ENCODE measurements around the gene KLF6. TPM values are rescaled to one million over a fixed set of nuclear protein-coding genes. Genes with fewer than 3 reads are reported as not detected.

Gene KLF6
- total and polyA plus RNA-seq, 7 experiments from 2014 or later: 142 to 1,870 (median 168) TPM

DNA sequence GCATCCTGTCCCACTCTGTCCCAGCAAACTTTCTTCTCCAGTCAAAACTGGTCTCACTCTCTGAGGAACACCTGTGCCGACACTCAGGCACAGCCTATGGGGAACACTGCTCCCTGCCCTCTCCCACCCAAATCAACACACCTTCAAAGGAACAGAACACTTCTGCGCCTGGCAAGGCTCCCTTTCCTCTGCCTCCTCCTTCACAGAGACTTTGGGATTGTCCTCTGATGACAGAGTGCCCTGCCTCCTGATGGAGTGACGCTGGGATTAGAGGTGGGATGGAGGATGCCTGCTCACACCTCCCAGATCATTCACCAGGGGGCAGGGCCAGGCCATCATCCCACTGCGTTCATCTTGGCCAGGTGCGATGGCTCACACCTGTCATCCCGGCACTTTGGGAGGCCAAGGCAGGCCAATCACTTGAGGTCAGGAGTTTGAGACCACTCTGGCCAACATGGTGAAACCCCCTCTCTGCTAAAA lies 26.5 kb downstream of the KLF6 start:
- ChIA-PET CTCF (no interaction called here), POLR2A (no interaction called here)
- Mint-ChIP-seq H3K4me3 (peak overlapping the region in 1 of 10 donors; percentile 82), H3K36me3 (peaks cover 0 to 25% (median 0%) of the 10 kb centered on the region in 5 donors), H3K27ac (peak overlapping the region in 3 of 9 donors; percentile 74 to 99 (median 92)), H3K4me1 (peaks cover 5 to 85% (median 24%) of the 10 kb centered on the region in 7 donors), H3K9me3 (peaks cover 0 to 7% (median 0%) of the 10 kb centered on the region in 11 donors), H3K27me3 (no peaks in the 10 kb centered on the region)
- Histone ChIP-seq H3K4me3 (ENCODE audit: low read length) (no peak overlapping the region), H3K9me3 (ENCODE audit: control insufficient read depth in 2 of 3, low read length in 3 of 3) (no peaks in the 10 kb centered on the region), H3K36me3 (ENCODE audit: control insufficient read depth in 2 of 3, insufficient read depth in 3 of 3, low read length in 3 of 3) (no peaks in the 10 kb centered on the region), H3K27me3 (ENCODE audit: control insufficient read depth in 2 of 2, insufficient read depth in 2 of 2, low read length in 2 of 2) (no peaks in the 10 kb centered on the region), H3K4me1 (ENCODE audit: control insufficient read depth in 2 of 2, insufficient read depth in 2 of 2, low read length in 2 of 2) (peaks cover 0 to 56% of the 10 kb centered on the region in 2 donors), H3K27ac (ENCODE audit: low read depth, low read length) (no peak overlapping the region)
- ATAC-seq: no peak
- intact Hi-C loops (cut with micrococcal nuclease): loop anchor here in 1 of 2 donors (1.0 to 5.0 kb wide), 8 partner anchors 19 to 521 kb away; no protein-coding TSS in a partner anchor
- no peak for DNase-seq

DNA sequence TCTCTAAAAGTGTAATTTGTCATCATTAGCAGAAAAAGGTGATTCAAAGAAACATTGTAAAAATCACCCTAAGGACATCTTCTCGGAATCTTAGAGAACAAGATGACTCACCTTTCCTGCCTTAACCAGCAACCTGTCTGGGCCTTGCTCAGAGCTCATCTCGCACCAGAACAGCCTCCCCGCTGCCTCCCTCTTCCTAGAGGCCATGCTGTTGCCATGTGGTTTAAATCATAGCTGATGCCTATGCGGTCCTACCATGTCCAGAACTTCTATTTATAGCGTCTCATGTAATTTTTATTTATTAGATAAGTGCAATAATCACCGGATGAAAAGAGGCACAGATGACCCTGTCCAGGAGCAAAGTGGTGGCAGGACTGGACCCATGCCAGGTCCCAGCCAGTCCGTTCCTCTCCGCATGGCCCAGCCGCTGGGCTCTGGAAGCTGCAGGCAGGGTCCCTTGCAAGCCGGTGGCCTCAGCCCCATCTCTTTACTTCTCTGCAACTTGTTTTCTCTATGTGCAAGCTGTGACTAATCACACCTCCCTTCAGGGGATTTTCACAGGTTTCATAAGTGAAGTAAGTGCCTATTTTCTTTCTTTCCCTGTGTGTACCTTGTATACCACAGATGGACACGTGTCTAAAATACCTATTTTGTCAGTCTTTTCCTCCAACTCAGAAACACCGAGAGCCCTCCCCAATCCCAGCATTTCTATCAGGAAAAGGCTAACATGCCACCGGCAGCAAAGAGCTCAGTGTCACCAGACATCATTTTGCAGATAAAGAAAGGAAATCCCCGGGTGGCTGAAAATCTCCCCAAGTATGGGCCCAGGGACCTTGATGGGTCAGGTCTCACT lies 27.1 kb downstream of the KLF6 start:
- intact Hi-C loops (cut with micrococcal nuclease): loop anchor here in 1 of 2 donors (1.0 to 5.0 kb wide), 10 partner anchors 7 to 521 kb away; no protein-coding TSS in a partner anchor
- Histone ChIP-seq H3K27ac (ENCODE audit: low read depth, low read length) (no peak overlapping the region), H3K9me3 (ENCODE audit: control insufficient read depth in 2 of 3, low read length in 3 of 3) (no peaks in the 10 kb centered on the region), H3K36me3 (ENCODE audit: control insufficient read depth in 2 of 3, insufficient read depth in 3 of 3, low read length in 3 of 3) (no peaks in the 10 kb centered on the region), H3K4me1 (ENCODE audit: control insufficient read depth in 2 of 2, insufficient read depth in 2 of 2, low read length in 2 of 2) (peaks cover 0 to 56% of the 10 kb centered on the region in 2 donors), H3K27me3 (ENCODE audit: control insufficient read depth in 2 of 2, insufficient read depth in 2 of 2, low read length in 2 of 2) (no peaks in the 10 kb centered on the region), H3K4me3 (ENCODE audit: low read length) (no peak overlapping the region)
- ChIA-PET POLR2A (interaction anchor here (0.6 kb wide), 1 partner anchor 387 kb away, joined by 3 read pairs; no protein-coding TSS in a partner anchor), CTCF (no interaction called here)
- peak overlapping the region in 4 of 9 donors; percentile 65 to 99 (median 83) for H3K27ac Mint-ChIP-seq
- ATAC-seq: peak; percentile 80
- peak in 1 of 9 donors; percentile 62 for DNase-seq
- no peaks in the 10 kb centered on the region for H3K27me3 Mint-ChIP-seq
- peak overlapping the region in 2 of 10 donors; percentile 56 to 82 for H3K4me3 Mint-ChIP-seq
- H3K36me3 Mint-ChIP-seq: peaks cover 0 to 25% (median 0%) of the 10 kb centered on the region in 5 donors
- peaks cover 0 to 7% (median 0%) of the 10 kb centered on the region in 11 donors for H3K9me3 Mint-ChIP-seq
- peaks cover 5 to 79% (median 24%) of the 10 kb centered on the region in 7 donors for H3K4me1 Mint-ChIP-seq

DNA sequence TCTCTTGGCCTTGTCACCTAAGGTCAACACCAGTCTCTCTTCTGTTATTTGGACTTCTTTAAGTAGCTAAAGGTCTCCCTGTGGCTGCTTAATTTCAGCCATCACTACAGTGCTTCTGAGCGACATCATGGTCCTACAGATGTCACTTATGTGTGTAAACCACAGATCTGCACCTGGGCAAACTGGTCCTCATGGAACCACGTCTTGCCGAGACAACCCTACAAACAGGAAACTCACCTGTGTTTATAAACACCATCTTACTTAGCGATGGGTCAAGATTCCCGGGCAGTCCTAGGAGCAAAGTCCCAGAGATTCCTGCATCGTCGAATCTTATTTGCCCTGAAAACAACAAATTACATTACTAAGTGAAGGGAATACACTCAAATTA lies 27.8 kb downstream of the KLF6 start:
- Mint-ChIP-seq H3K27ac (peak overlapping the region in 3 of 9 donors; percentile 74 to 99 (median 92)), H3K4me1 (peaks cover 5 to 75% (median 24%) of the 10 kb centered on the region in 7 donors), H3K27me3 (no peaks in the 10 kb centered on the region), H3K4me3 (peak overlapping the region in 2 of 10 donors; percentile 56 to 82), H3K9me3 (peaks cover 0 to 7% (median 0%) of the 10 kb centered on the region in 11 donors), H3K36me3 (peaks cover 0 to 25% (median 0%) of the 10 kb centered on the region in 5 donors)
- no peak for DNase-seq
- Histone ChIP-seq H3K36me3 (ENCODE audit: control insufficient read depth in 2 of 3, insufficient read depth in 3 of 3, low read length in 3 of 3) (no peaks in the 10 kb centered on the region), H3K9me3 (ENCODE audit: control insufficient read depth in 2 of 3, low read length in 3 of 3) (no peaks in the 10 kb centered on the region), H3K4me3 (ENCODE audit: low read length) (no peak overlapping the region), H3K27me3 (ENCODE audit: control insufficient read depth in 2 of 2, insufficient read depth in 2 of 2, low read length in 2 of 2) (no peaks in the 10 kb centered on the region), H3K27ac (ENCODE audit: low read depth, low read length) (no peak overlapping the region), H3K4me1 (ENCODE audit: control insufficient read depth in 2 of 2, insufficient read depth in 2 of 2, low read length in 2 of 2) (peaks cover 0 to 56% of the 10 kb centered on the region in 2 donors)
- POLR2A ChIA-PET: interaction anchor here (0.6 kb wide), 1 partner anchor 387 kb away, joined by 3 read pairs; no protein-coding TSS in a partner anchor
- CTCF ChIA-PET: interaction anchor here (0.5 to 0.6 kb wide), 2 partner anchors 24 to 206 kb away, joined by 3 to 5 read pairs; no protein-coding TSS in a partner anchor
- no peak for ATAC-seq
- intact Hi-C loops (cut with micrococcal nuclease): loop anchor here in 1 of 2 donors (1.0 to 5.0 kb wide), 5 partner anchors 8 to 520 kb away; no protein-coding TSS in a partner anchor

DNA sequence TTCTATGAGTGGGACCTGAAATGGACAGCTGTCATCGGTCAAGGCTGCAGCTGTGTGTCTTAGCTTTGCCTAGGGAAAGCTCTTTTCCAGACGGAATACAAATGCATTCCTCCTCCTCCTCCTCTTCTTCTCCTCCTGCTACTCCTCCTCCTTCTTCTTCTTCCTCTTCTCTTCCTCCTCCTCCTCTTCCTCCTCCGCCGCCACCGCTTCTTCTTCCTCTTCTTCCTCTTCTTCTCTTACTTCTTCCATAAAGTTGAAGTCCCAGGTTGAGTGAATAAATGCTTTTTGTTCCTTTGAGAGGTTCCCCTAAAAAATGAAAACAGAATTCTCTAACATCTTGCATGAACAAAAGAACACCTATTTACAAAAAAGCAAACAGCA lies 28.7 kb downstream of the KLF6 start:
- Mint-ChIP-seq H3K4me3 (peak overlapping the region in 1 of 10 donors; percentile 13), H3K4me1 (peaks cover 5 to 72% (median 21%) of the 10 kb centered on the region in 7 donors), H3K27ac (peak overlapping the region in 2 of 9 donors; percentile 92 to 99), H3K27me3 (no peaks in the 10 kb centered on the region), H3K9me3 (peaks cover 0 to 7% (median 0%) of the 10 kb centered on the region in 11 donors), H3K36me3 (peaks cover 0 to 23% (median 0%) of the 10 kb centered on the region in 5 donors)
- Histone ChIP-seq H3K27ac (ENCODE audit: low read depth, low read length) (no peak overlapping the region), H3K4me3 (ENCODE audit: low read length) (no peak overlapping the region), H3K9me3 (ENCODE audit: control insufficient read depth in 2 of 3, low read length in 3 of 3) (no peaks in the 10 kb centered on the region), H3K27me3 (ENCODE audit: control insufficient read depth in 2 of 2, insufficient read depth in 2 of 2, low read length in 2 of 2) (no peaks in the 10 kb centered on the region), H3K4me1 (ENCODE audit: control insufficient read depth in 2 of 2, insufficient read depth in 2 of 2, low read length in 2 of 2) (peaks cover 0 to 49% of the 10 kb centered on the region in 2 donors), H3K36me3 (ENCODE audit: control insufficient read depth in 2 of 3, insufficient read depth in 3 of 3, low read length in 3 of 3) (no peaks in the 10 kb centered on the region)
- intact Hi-C loops (cut with micrococcal nuclease): loop anchor here in 1 of 2 donors (5.0 kb wide), 3 partner anchors 134 to 519 kb away; no protein-coding TSS in a partner anchor
- CTCF ChIA-PET: interaction anchor here (0.5 to 1.3 kb wide), 2 partner anchors 10 to 244 kb away, joined by 3 to 5 read pairs; no protein-coding TSS in a partner anchor
- no peak for ATAC-seq
- POLR2A ChIA-PET: interaction anchor here (0.7 kb wide), 1 partner anchor 28 kb away, joined by 3 read pairs; the partner anchor contains the start of gene KLF6
- no peak for DNase-seq

DNA sequence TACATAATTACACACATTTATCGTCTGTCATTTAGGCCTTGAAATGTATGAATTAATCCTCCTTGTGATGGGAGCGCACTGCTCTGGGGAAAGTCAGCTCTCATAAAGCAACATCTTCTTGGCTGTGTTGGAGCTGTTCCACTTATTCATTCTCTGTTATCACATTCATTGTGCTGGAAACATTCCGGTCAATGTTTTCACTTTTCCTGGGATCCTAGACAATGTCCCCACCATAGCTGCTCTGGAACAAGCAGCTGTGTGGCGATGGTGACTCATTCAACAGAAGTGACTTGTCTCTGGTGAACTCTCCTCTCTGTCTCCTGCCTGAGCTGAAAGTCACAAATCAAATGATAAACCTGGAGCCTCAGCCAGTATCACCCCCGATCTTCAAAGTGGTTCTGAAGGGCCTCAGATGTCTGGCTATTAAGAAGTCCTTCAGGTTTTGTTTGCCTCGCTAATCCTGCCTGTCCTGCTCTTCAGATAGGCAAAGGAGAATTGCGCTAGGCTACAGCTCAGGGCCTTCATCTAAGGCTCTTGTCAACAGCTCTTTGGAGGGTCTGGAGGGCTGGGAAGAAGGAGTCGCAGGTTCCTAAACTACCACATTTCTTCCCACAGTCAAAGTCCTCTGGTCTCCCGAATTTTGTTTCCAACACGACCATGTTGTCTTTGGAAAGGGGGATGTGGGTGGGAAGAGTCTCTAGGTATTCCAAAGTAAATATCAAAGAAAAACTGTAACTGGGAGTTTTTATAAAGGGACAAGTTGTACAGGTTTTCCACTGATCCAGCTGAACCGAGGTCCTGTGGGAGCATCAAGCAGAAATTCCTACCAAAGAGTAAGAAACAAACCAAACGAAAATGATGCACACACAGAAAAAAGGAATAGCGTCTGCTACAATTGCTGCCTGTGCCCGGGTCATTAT lies 29.3 kb downstream of the KLF6 start:
- Histone ChIP-seq H3K27ac (ENCODE audit: low read depth, low read length) (no peak overlapping the region), H3K27me3 (ENCODE audit: control insufficient read depth in 2 of 2, insufficient read depth in 2 of 2, low read length in 2 of 2) (no peaks in the 10 kb centered on the region), H3K9me3 (ENCODE audit: control insufficient read depth in 2 of 3, low read length in 3 of 3) (no peaks in the 10 kb centered on the region), H3K4me1 (ENCODE audit: control insufficient read depth in 2 of 2, insufficient read depth in 2 of 2, low read length in 2 of 2) (peaks cover 0 to 43% of the 10 kb centered on the region in 2 donors), H3K36me3 (ENCODE audit: control insufficient read depth in 2 of 3, insufficient read depth in 3 of 3, low read length in 3 of 3) (no peaks in the 10 kb centered on the region), H3K4me3 (ENCODE audit: low read length) (no peak overlapping the region)
- DNase-seq (no peak), ATAC-seq (no peak)
- CTCF ChIA-PET: interaction anchor here (0.5 to 1.3 kb wide), 2 partner anchors 9 to 245 kb away, joined by 3 to 5 read pairs; no protein-coding TSS in a partner anchor
- peak overlapping the region in 4 of 9 donors; percentile 13 to 99 (median 80) for H3K27ac Mint-ChIP-seq
- no peaks in the 10 kb centered on the region for H3K27me3 Mint-ChIP-seq
- peaks cover 0 to 16% (median 0%) of the 10 kb centered on the region in 5 donors for H3K36me3 Mint-ChIP-seq
- intact Hi-C loops (cut with micrococcal nuclease): loop anchor here in 1 of 2 donors (5.0 kb wide), 3 partner anchors 133 to 518 kb away; no protein-coding TSS in a partner anchor
- POLR2A ChIA-PET: interaction anchor here (0.7 kb wide), 2 partner anchors 29 to 241 kb away, joined by 3 read pairs; partner anchors contain the start of gene KLF6
- no peak overlapping the region for H3K4me3 Mint-ChIP-seq
- peaks cover 0 to 3% (median 0%) of the 10 kb centered on the region in 11 donors for H3K9me3 Mint-ChIP-seq
- H3K4me1 Mint-ChIP-seq: peaks cover under 1 to 65% (median 15%) of the 10 kb centered on the region in 7 donors

Measured in naive thymus-derived CD4-positive, alpha-beta T cell (primary cell).